HEK293T (cell line): ENCODE data around the gene CAMK1.

Source experiments
- BHLHE40 ChIP-seq: fragments of 450-650 bp; IDR thresholded peaks from 2 replicates; pipeline ENCODE4 v1.6.1; 2016; ENCODE audit warnings: mild to moderate bottlenecking, moderate library complexity, borderline replicate concordance
- FOXA1 ChIP-seq: fragments of 450-650 bp; IDR thresholded peaks from 2 replicates; pipeline ENCODE4 v1.6.1; 2016; ENCODE audit warnings: mild to moderate bottlenecking

GRCh38 chr3:9779075-9779593 lies 9.4 kb upstream of the CAMK1 start:
- TF ChIP-seq BHLHE40 (no peak), FOXA1 (no peak)
